ENCODE results near the gene SDF4.

The SDF4 gene

GRCh38 chr1:1259119-1259488 lies 27.3 kb upstream of the SDF4 start:
- Histone ChIP-seq H3K36me3 (peaks cover 68% of the 10 kb centered on the region), H3K9me3 (ENCODE audit: severe bottlenecking) (no peaks in the 10 kb centered on the region), H3K27ac (no peak overlapping the region), H3K27me3 (ENCODE audit: insufficient read depth, low read depth, severe bottlenecking) (no peaks in the 10 kb centered on the region), H3K4me3 (ENCODE audit: low read depth, low read length) (no peak overlapping the region)
- no peak for TF ChIP-seq CTCF (IDR thresholded peaks at IDR 0.05; ENCODE audit: low read depth, low read length)
- DNase-seq, result no peak

GRCh38 chr1:1256956-1257871 lies 25.4 kb upstream of the SDF4 start:
- H3K4me3 ChIP-seq (ENCODE audit: low read depth, low read length), result no peak overlapping the region
- H3K27ac ChIP-seq, result no peak overlapping the region
- H3K36me3 ChIP-seq, result peaks cover 64% of the 10 kb centered on the region
- TF ChIP-seq CTCF (IDR thresholded peaks at IDR 0.05; ENCODE audit: low read depth, low read length), result no peak
- H3K27me3 ChIP-seq (ENCODE audit: insufficient read depth, low read depth, severe bottlenecking), result no peaks in the 10 kb centered on the region
- no peaks in the 10 kb centered on the region for H3K9me3 ChIP-seq (ENCODE audit: severe bottlenecking)
- DNase-seq, result no peak

- no peak for TF ChIP-seq CTCF (IDR thresholded peaks at IDR 0.05; ENCODE audit: low read depth, low read length)
- Histone ChIP-seq H3K9me3 (ENCODE audit: severe bottlenecking) (no peaks in the 10 kb centered on the region), H3K27ac (no peak overlapping the region), H3K27me3 (ENCODE audit: insufficient read depth, low read depth, severe bottlenecking) (no peaks in the 10 kb centered on the region), H3K36me3 (peaks cover 57% of the 10 kb centered on the region), H3K4me3 (ENCODE audit: low read depth, low read length) (no peak overlapping the region)
- DNase-seq, result no peak
Observed at GRCh38 chr1:1255611-1256010, 23.8 kb upstream of the SDF4 start.

GRCh38 chr1:1255078-1255477 lies 23.3 kb upstream of the SDF4 start:
- no peaks in the 10 kb centered on the region for H3K27me3 ChIP-seq (ENCODE audit: insufficient read depth, low read depth, severe bottlenecking)
- H3K4me3 ChIP-seq (ENCODE audit: low read depth, low read length), result no peak overlapping the region
- H3K9me3 ChIP-seq (ENCODE audit: severe bottlenecking), result no peaks in the 10 kb centered on the region
- no peak for DNase-seq
- H3K27ac ChIP-seq, result no peak overlapping the region
- TF ChIP-seq CTCF (IDR thresholded peaks at IDR 0.05; ENCODE audit: low read depth, low read length), result no peak
- H3K36me3 ChIP-seq, result peaks cover 52% of the 10 kb centered on the region

GRCh38 chr1:1254667-1254998 lies 22.8 kb upstream of the SDF4 start:
- Histone ChIP-seq H3K27ac (no peak overlapping the region), H3K27me3 (ENCODE audit: insufficient read depth, low read depth, severe bottlenecking) (no peaks in the 10 kb centered on the region), H3K9me3 (ENCODE audit: severe bottlenecking) (no peaks in the 10 kb centered on the region), H3K4me3 (ENCODE audit: low read depth, low read length) (no peak overlapping the region), H3K36me3 (peaks cover 47% of the 10 kb centered on the region)
- no peak for DNase-seq
- TF ChIP-seq CTCF (IDR thresholded peaks at IDR 0.05; ENCODE audit: low read depth, low read length), result no peak
